ENCODE data around the gene FAM181A. TPM values are rescaled to one million over a fixed set of nuclear protein-coding genes. Genes with fewer than 3 reads are reported as not detected.

Gene FAM181A
- total and polyA plus RNA-seq, 9 of the 15 experiments (the other 6 are each of a cell fraction or from before 2014, with no cell fraction given), result not detected

- TF ChIP-seq SP2 (IDR thresholded peaks at IDR 0.05; ENCODE audit: extremely low read depth, low read depth, low read length, poor library complexity, severe bottlenecking) (no peak), ZNF644 (tag; IDR thresholded peaks at IDR 0.05; ENCODE audit: low read depth) (no peak)
These were observed 32.3 kb downstream of the FAM181A start (continued) for GRCh38 chr14:93959239-93960107.

GRCh38 chr14:93960108-93960475 is 32.9 kb downstream of the FAM181A start:
- CTCF ChIA-PET (ENCODE audit: low intra/inter-chr PET ratio), result no interaction called here
- Histone ChIP-seq H2AFZ (ENCODE audit: low read depth, low read length) (no peak overlapping the region), H3K4me2 (ENCODE audit: insufficient read depth, low read length) (no peak overlapping the region), H4K20me1 (replicated peaks; ENCODE audit: control insufficient read depth, insufficient read depth, low read length) (no peaks in the 10 kb centered on the region), H3K27me3 (ENCODE audit: control insufficient read depth in 2 of 2, insufficient read depth in 2 of 2, low read length in 2 of 2) (peaks cover 2 to 12% of the 10 kb centered on the region in 2 experiments; a peak in 2 of 5 replicates), H3K9me3 (replicated peaks; ENCODE audit: control insufficient read depth, insufficient read depth, low read depth, low read length) (no peaks in the 10 kb centered on the region), H3K4me1 (replicated peaks in 1 of 2; ENCODE audit: control insufficient read depth in 2 of 2, insufficient read depth in 2 of 2, low read length in 2 of 2) (peaks cover 0 to 8% of the 10 kb centered on the region in 2 experiments; a peak in 1 of 5 replicates), H3K9me1 (ENCODE audit: control insufficient read depth, insufficient read depth, low read length) (no peaks in the 10 kb centered on the region), H3K4me3 (no peak overlapping the region), H3K79me2 (ENCODE audit: control insufficient read depth, insufficient read depth, low read length) (no peaks in the 10 kb centered on the region), H3K36me3 (ENCODE audit: control insufficient read depth, insufficient read depth, low read length) (no peaks in the 10 kb centered on the region), H3K27ac (ENCODE audit: extremely low read depth, low read depth, low read length) (no peak overlapping the region), H3K9ac (ENCODE audit: insufficient read depth in 1 of 2, low read depth in 2 of 2, low read length in 2 of 2) (no peak overlapping the region)
- ATAC-seq (no peak), FAIRE-seq (no peak), DNase-seq (ENCODE audit: extremely low read depth in 1 of 4, low spot score in 3 of 4) (no peak)
- in situ Hi-C loops (cut with MboI), result no loop called here
- TF ChIP-seq ZNF146 (CRISPR knock-in tag; IDR thresholded peaks at IDR 0.05; ENCODE audit: unreplicated experiment) (no peak), BRF1 (IDR thresholded peaks at IDR 0.05; ENCODE audit: borderline replicate concordance, extremely low read depth, insufficient read length) (no peak), FOXK2 (conservative IDR thresholded peaks at IDR 0.05 in 1 of 2, IDR thresholded peaks at IDR 0.05 in 1 of 2; ENCODE audit: low read depth in 2 of 2) (no peak), MITF (IDR thresholded peaks at IDR 0.05) (no peak), ZNF253 (CRISPR knock-in tag; conservative IDR thresholded peaks at IDR 0.05) (no peak), GTF2F1 (IDR thresholded peaks at IDR 0.05; ENCODE audit: low read depth, low read length) (no peak), U2AF2 (optimal IDR thresholded peaks at IDR 0.05; ENCODE audit: low read depth, low read length) (no peak), CBFB (CRISPR knock-in tag; IDR thresholded peaks at IDR 0.05) (no peak), ZNF184 (CRISPR knock-in tag; IDR thresholded peaks at IDR 0.05) (no peak), ZC3H8 (IDR thresholded peaks at IDR 0.05) (no peak), HOMEZ (CRISPR knock-in tag; IDR thresholded peaks at IDR 0.05) (no peak), MLX (CRISPR knock-in tag; conservative IDR thresholded peaks at IDR 0.05) (no peak)
- no TSS peak for BruUV-seq (replicated peaks)
- POLR2A ChIA-PET, result no interaction called here
- intact Hi-C loops (cut with micrococcal nuclease), result no loop called here
